Astrocyte of the cerebellum (primary cell): ENCODE data around the gene FBXO28.

Experiments used
- DNase-seq: peaks from one replicate; pipeline ENCODE4 v3.0.0-alpha.2; 2011; ENCODE audit warnings: low read depth
- H3K4me3 ChIP-seq: 2 replicates; pipeline ENCODE4 v1.5.1; 2011; ENCODE audit warnings: mild to moderate bottlenecking, low read depth, low read length, moderate library complexity
- in situ Hi-C: cut with HindIII; loops from 2 replicates; pipeline ENCODE4 v1.10.0; 2017; ENCODE audit warnings: low sequenced_read_pairs
- TF ChIP-seq, protein P1 (sequence below): IDR thresholded peaks from 2 replicates; pipeline ENCODE4 v1.5.1; 2012; ENCODE audit warnings: low read length, low read depth, moderate library complexity, mild to moderate bottlenecking; ENCODE audit errors: missing control alignments

Gene FBXO28

GRCh38 chr1:224160171-224160682 lies 46.3 kb downstream of the FBXO28 start:
- TF ChIP-seq, protein P1, sequence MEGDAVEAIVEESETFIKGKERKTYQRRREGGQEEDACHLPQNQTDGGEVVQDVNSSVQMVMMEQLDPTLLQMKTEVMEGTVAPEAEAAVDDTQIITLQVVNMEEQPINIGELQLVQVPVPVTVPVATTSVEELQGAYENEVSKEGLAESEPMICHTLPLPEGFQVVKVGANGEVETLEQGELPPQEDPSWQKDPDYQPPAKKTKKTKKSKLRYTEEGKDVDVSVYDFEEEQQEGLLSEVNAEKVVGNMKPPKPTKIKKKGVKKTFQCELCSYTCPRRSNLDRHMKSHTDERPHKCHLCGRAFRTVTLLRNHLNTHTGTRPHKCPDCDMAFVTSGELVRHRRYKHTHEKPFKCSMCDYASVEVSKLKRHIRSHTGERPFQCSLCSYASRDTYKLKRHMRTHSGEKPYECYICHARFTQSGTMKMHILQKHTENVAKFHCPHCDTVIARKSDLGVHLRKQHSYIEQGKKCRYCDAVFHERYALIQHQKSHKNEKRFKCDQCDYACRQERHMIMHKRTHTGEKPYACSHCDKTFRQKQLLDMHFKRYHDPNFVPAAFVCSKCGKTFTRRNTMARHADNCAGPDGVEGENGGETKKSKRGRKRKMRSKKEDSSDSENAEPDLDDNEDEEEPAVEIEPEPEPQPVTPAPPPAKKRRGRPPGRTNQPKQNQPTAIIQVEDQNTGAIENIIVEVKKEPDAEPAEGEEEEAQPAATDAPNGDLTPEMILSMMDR = no peak
- no peak overlapping the region for H3K4me3 ChIP-seq
- in situ Hi-C loops = no loop called here
- DNase-seq = no peak

GRCh38 chr1:224162768-224163167 lies 48.9 kb downstream of the FBXO28 start:
- TF ChIP-seq, protein P1 = no peak

GRCh38 chr1:224163311-224163710 lies 49.4 kb downstream of the FBXO28 start:
- H3K4me3 ChIP-seq = no peak overlapping the region
- TF ChIP-seq, protein P1 = no peak
- in situ Hi-C loops = no loop called here
- DNase-seq = no peak

More at GRCh38 chr1:224162768-224163167, 48.9 kb downstream of the FBXO28 start:
- DNase-seq = no peak
- no peak overlapping the region for H3K4me3 ChIP-seq
- in situ Hi-C loops = no loop called here

DNA sequence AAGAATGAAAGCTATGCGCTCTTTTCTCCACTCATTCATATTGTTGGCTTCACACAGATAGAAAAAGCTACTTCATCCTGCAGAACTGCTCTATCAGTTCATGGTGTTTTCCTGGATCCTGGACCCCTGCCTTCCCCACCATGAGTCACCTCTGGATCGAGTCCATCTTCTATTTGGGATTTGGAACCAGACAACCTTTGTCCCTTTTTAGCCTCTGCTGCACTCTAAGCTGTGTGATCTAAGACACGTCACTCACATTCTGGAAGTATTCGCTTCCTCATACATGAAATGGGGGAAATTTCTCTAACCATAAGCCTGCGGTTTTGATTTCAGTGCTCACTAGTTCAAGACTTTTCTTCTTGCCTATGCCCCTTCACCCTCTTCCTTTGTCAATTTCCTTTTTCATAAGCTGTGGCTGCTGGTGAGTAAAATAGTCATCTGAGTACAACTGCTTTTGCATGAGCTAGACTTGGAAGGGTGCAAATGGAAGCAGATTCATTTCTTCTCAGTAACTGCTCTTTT lies 55.0 kb downstream of the FBXO28 start:
- in situ Hi-C loops = no loop called here
- no peak overlapping the region for H3K4me3 ChIP-seq
- TF ChIP-seq, protein P1 = no peak
- peak; percentile 98 for DNase-seq

GRCh38 chr1:224169718-224170270 lies 55.9 kb downstream of the FBXO28 start:
- H3K4me3 ChIP-seq = no peak overlapping the region
- TF ChIP-seq, protein P1 = no peak
- in situ Hi-C loops = no loop called here
- no peak for DNase-seq

DNA sequence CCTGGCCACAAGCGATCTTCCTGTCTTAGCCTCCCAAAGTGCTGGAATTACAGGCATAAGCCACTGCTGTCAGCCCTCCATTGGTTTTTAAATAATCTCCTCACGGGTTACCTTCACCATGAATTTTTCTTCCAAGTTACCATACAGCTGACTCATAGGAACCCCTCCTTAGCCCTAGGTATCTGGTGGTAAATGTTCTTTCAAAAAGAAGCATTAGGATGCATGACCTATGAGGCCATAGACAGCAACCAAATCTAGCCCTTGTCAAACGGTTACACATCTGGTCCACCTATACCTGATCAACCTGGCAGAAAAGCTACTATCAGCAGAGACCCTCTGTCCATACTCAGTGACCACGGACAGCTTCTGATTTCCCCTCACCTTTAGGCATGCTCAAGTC lies 56.4 kb downstream of the FBXO28 start:
- H3K4me3 ChIP-seq = no peak overlapping the region
- DNase-seq = no peak
- TF ChIP-seq, protein P1 = no peak
- in situ Hi-C loops = no loop called here
